ENCODE measurements around the gene TRIM39. TPM values are rescaled to one million over a fixed set of nuclear protein-coding genes. Genes with fewer than 3 reads are reported as not detected.

TRIM39 gene
- total and polyA plus RNA-seq, 4 donors = 2.7 to 11.0 (median 4.4) TPM

DNA sequence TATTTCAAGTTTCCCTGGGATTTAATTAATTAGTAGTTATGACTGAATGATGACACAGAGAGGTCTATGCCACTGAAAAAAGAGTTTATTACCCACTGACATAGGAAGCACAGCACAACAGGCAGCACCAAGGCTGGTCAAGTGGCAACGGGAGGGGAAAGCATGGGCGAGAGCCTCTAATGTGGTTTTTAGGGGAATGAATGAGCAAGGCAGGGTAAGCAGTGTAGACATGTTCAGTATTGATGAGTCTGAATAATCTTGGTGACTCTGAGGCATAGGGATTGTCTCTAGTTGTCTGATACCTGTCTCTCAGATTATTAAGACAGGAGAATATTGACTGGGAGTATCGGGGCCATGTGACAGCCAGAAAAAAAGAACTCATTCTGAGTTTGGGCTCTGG, 64.5 kb downstream of the TRIM39 start:
- DNase-seq (ENCODE audit: low spot score) = no peak
- no peaks in the 10 kb centered on the region for H3K4me1 ChIP-seq (ENCODE audit: control insufficient read depth in 4 of 4, insufficient read depth in 4 of 4, low read length in 3 of 4)
- no peak overlapping the region for H3K4me3 ChIP-seq (ENCODE audit: low read depth in 1 of 3, low read length in 3 of 3)
- no peak for TF ChIP-seq TAF1 (conservative IDR thresholded peaks at IDR 0.05)
- TF ChIP-seq NR2F2 (IDR thresholded peaks at IDR 0.05) = no peak
- TF ChIP-seq HNF4A (conservative IDR thresholded peaks at IDR 0.05) = no peak
- TF ChIP-seq, protein P1, sequence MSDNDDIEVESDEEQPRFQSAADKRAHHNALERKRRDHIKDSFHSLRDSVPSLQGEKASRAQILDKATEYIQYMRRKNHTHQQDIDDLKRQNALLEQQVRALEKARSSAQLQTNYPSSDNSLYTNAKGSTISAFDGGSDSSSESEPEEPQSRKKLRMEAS (IDR thresholded peaks at IDR 0.05) = no peak
- TF ChIP-seq, protein P2, sequence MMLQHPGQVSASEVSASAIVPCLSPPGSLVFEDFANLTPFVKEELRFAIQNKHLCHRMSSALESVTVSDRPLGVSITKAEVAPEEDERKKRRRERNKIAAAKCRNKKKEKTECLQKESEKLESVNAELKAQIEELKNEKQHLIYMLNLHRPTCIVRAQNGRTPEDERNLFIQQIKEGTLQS (IDR thresholded peaks at IDR 0.05) = no peak
- no peak for TF ChIP-seq RAD21 (IDR thresholded peaks at IDR 0.05)
- TF ChIP-seq GABPA (IDR thresholded peaks at IDR 0.05 in 1 of 2, conservative IDR thresholded peaks at IDR 0.05 in 1 of 2) = no peak
- no peak for TF ChIP-seq FOXA1 (IDR thresholded peaks at IDR 0.05)
- TF ChIP-seq, protein P3, sequence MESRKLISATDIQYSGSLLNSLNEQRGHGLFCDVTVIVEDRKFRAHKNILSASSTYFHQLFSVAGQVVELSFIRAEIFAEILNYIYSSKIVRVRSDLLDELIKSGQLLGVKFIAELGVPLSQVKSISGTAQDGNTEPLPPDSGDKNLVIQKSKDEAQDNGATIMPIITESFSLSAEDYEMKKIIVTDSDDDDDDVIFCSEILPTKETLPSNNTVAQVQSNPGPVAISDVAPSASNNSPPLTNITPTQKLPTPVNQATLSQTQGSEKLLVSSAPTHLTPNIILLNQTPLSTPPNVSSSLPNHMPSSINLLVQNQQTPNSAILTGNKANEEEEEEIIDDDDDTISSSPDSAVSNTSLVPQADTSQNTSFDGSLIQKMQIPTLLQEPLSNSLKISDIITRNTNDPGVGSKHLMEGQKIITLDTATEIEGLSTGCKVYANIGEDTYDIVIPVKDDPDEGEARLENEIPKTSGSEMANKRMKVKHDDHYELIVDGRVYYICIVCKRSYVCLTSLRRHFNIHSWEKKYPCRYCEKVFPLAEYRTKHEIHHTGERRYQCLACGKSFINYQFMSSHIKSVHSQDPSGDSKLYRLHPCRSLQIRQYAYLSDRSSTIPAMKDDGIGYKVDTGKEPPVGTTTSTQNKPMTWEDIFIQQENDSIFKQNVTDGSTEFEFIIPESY (IDR thresholded peaks at IDR 0.05) = no peak
- no peak for TF ChIP-seq JUND (IDR thresholded peaks at IDR 0.05)
- TF ChIP-seq EGR1 (IDR thresholded peaks at IDR 0.05; ENCODE audit: low read depth in 2 of 2) = no peak
- TF ChIP-seq, protein P4, sequence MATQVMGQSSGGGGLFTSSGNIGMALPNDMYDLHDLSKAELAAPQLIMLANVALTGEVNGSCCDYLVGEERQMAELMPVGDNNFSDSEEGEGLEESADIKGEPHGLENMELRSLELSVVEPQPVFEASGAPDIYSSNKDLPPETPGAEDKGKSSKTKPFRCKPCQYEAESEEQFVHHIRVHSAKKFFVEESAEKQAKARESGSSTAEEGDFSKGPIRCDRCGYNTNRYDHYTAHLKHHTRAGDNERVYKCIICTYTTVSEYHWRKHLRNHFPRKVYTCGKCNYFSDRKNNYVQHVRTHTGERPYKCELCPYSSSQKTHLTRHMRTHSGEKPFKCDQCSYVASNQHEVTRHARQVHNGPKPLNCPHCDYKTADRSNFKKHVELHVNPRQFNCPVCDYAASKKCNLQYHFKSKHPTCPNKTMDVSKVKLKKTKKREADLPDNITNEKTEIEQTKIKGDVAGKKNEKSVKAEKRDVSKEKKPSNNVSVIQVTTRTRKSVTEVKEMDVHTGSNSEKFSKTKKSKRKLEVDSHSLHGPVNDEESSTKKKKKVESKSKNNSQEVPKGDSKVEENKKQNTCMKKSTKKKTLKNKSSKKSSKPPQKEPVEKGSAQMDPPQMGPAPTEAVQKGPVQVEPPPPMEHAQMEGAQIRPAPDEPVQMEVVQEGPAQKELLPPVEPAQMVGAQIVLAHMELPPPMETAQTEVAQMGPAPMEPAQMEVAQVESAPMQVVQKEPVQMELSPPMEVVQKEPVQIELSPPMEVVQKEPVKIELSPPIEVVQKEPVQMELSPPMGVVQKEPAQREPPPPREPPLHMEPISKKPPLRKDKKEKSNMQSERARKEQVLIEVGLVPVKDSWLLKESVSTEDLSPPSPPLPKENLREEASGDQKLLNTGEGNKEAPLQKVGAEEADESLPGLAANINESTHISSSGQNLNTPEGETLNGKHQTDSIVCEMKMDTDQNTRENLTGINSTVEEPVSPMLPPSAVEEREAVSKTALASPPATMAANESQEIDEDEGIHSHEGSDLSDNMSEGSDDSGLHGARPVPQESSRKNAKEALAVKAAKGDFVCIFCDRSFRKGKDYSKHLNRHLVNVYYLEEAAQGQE (IDR thresholded peaks at IDR 0.05) = no peak
- TF ChIP-seq, protein P5, sequence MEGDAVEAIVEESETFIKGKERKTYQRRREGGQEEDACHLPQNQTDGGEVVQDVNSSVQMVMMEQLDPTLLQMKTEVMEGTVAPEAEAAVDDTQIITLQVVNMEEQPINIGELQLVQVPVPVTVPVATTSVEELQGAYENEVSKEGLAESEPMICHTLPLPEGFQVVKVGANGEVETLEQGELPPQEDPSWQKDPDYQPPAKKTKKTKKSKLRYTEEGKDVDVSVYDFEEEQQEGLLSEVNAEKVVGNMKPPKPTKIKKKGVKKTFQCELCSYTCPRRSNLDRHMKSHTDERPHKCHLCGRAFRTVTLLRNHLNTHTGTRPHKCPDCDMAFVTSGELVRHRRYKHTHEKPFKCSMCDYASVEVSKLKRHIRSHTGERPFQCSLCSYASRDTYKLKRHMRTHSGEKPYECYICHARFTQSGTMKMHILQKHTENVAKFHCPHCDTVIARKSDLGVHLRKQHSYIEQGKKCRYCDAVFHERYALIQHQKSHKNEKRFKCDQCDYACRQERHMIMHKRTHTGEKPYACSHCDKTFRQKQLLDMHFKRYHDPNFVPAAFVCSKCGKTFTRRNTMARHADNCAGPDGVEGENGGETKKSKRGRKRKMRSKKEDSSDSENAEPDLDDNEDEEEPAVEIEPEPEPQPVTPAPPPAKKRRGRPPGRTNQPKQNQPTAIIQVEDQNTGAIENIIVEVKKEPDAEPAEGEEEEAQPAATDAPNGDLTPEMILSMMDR (IDR thresholded peaks at IDR 0.05; ENCODE audit: low read depth, low read length, missing input control) = no peak
- H3K36me3 ChIP-seq (ENCODE audit: control insufficient read depth in 4 of 4, insufficient read depth in 3 of 4, low read depth in 1 of 4, low read length in 3 of 4) = no peaks in the 10 kb centered on the region
- H3K9ac ChIP-seq (ENCODE audit: low read depth in 1 of 2, low read length in 2 of 2) = no peak overlapping the region
- 60% methylated on average over 3 of the region's 3 CpGs for WGBS
- H3K27ac ChIP-seq (ENCODE audit: low read depth in 1 of 2, low read length in 2 of 2) = no peak overlapping the region
- no peaks in the 10 kb centered on the region for H3K9me3 ChIP-seq (ENCODE audit: control insufficient read depth in 4 of 4, low read length in 3 of 4)
- H3K27me3 ChIP-seq (ENCODE audit: control insufficient read depth in 4 of 4, insufficient read depth in 4 of 4, low read length in 3 of 4) = peaks cover 0 to 2% (median 0%) of the 10 kb centered on the region in 4 donors

Small RNAs within 50 kb of the gene (small RNA-seq; reads per million reads assigned to genes)
- not detected for gene HLA-N

Other genes starting within 250 kb of the TRIM39 start
- under 1 TPM; 0.17 to 0.79 TPM for gene TRIM31, start 213.8 kb upstream of the TRIM39 start, total RNA-seq
- gene TRIM31, start 213.8 kb upstream of the TRIM39 start, polyA plus RNA-seq = 1 to 10 TPM in 1 of 2 donors, under 1 TPM in 1; 0.16 to 1.3 TPM
- gene TRIM40, start 190.8 kb upstream of the TRIM39 start, total RNA-seq = under 1 TPM in 1 of 2 donors, not detected in 1; 0.51 TPM
- gene TRIM40, start 190.8 kb upstream of the TRIM39 start, polyA plus RNA-seq = not detected
- gene TRIM10, start 165.7 kb upstream of the TRIM39 start, total RNA-seq = 100 to 1,000 TPM in 1 of 2 donors, under 1 TPM in 1; 0.75 to 128 TPM
- gene TRIM10, start 165.7 kb upstream of the TRIM39 start, polyA plus RNA-seq = under 1 TPM; 0.29 to 0.72 TPM
- 1 to 10 TPM; 1.6 to 2.2 TPM for gene TRIM15, start 163.4 kb upstream of the TRIM39 start, total RNA-seq
- 1 to 10 TPM; 1.6 to 2.8 TPM for gene TRIM15, start 163.4 kb upstream of the TRIM39 start, polyA plus RNA-seq
- 10 to 100 TPM; 14.9 to 50.1 TPM for gene TRIM26, start 113.5 kb upstream of the TRIM39 start, total RNA-seq
- gene TRIM26, start 113.5 kb upstream of the TRIM39 start, polyA plus RNA-seq = 10 to 100 TPM; 16.9 to 30.9 TPM
- 10 to 100 TPM in 1 of 2 donors, 1 to 10 TPM in 1; 9.3 to 19.8 TPM for gene RPP21, start 18.2 kb downstream of the TRIM39 start, total RNA-seq
- gene RPP21, start 18.2 kb downstream of the TRIM39 start, polyA plus RNA-seq = 10 to 100 TPM; 22.2 to 32.9 TPM
- 100 to 1,000 TPM; 133 to 236 TPM for gene HLA-E, start 162.6 kb downstream of the TRIM39 start, total RNA-seq
- gene HLA-E, start 162.6 kb downstream of the TRIM39 start, polyA plus RNA-seq = 100 to 1,000 TPM; 177 to 258 TPM
- gene GNL1, start 229.6 kb downstream of the TRIM39 start, total RNA-seq = 10 to 100 TPM; 12.3 to 14.0 TPM
- 10 to 100 TPM; 10.1 to 18.2 TPM for gene GNL1, start 229.6 kb downstream of the TRIM39 start, polyA plus RNA-seq
- 1 to 10 TPM; 2.1 to 2.3 TPM for gene PRR3, start 230.4 kb downstream of the TRIM39 start, total RNA-seq
- 1 to 10 TPM; 2.5 to 3.2 TPM for gene PRR3, start 230.4 kb downstream of the TRIM39 start, polyA plus RNA-seq
- 10 to 100 TPM; 20.4 to 33.9 TPM for gene ABCF1, start 244.5 kb downstream of the TRIM39 start, total RNA-seq
- gene ABCF1, start 244.5 kb downstream of the TRIM39 start, polyA plus RNA-seq = 10 to 100 TPM; 25.0 to 27.2 TPM

All from liver (tissue), 10 donors.